ENCODE data around the gene KRT15.

DNA sequence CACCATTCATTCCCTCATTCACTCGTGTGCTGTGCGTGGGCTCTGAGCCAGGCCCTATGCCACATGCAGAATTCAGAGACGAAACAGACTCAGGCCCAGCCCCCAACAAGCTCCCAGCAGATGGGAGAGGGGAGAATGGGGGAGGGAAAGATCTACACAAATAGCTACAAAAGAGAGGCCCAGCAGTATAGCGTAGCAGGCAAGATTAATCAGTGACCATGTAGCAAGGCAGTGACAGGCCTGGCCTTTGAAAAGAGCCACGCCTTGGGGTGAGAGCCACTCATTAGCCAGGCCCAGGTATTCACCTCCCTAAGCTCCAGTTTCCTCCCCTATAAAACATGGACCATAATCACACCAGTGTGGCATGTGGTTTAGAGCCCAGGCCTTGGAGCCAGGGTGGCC lies 25.8 kb upstream of the KRT15 start:
- TF ChIP-seq CTCF (optimal IDR thresholded peaks at IDR 0.05 in 1 of 3, IDR thresholded peaks at IDR 0.05 in 1 of 3, conservative IDR thresholded peaks at IDR 0.05 in 1 of 3; ENCODE audit: extremely low read depth in 1 of 3, insufficient read depth in 2 of 3, low read length in 3 of 3) (no peak), EZH2 (IDR thresholded peaks at IDR 0.05; ENCODE audit: low read length) (no peak)
